ENCODE results near the gene OSBPL9. TPM values are rescaled to one million over a fixed set of nuclear protein-coding genes. Genes with fewer than 3 reads are reported as not detected.

OSBPL9 gene
- total RNA-seq, 4 donors from 2014 or later, result 56.9 to 110 (median 78.3) TPM

- 71 to 81% methylated on average over 3 to 4 of the region's 6 CpGs for WGBS, 2 donors (ENCODE audit: low coverage in 1 of 2)
- Histone ChIP-seq H3K9me3 (no peaks in the 10 kb centered on the region), H3K27ac (peak overlapping the region in 2 of 4 donors; percentile 21 to 58), H3K4me3 (no peak overlapping the region), H3K4me1 (peaks cover 8 to 59% (median 16%) of the 10 kb centered on the region in 3 donors), H3K36me3 (peaks cover 0 to under 1% of the 10 kb centered on the region in 2 donors), H3K27me3 (no peaks in the 10 kb centered on the region)
- TF ChIP-seq CTCF (IDR thresholded peaks at IDR 0.05) (no peak), EP300 (IDR thresholded peaks at IDR 0.05) (no peak), POLR2AphosphoS5 (IDR thresholded peaks at IDR 0.05) (no peak), POLR2A (IDR thresholded peaks at IDR 0.05) (no peak)
- peak; percentile 53 for ATAC-seq
Observed at GRCh38 chr1:51648180-51649109, 31.6 kb downstream of the OSBPL9 start.

- Histone ChIP-seq H3K4me3 (no peak overlapping the region), H3K4me1 (peaks cover 5 to 58% (median 7%) of the 10 kb centered on the region in 3 donors), H3K27ac (no peak overlapping the region), H3K36me3 (peaks cover 0 to 9% of the 10 kb centered on the region in 2 donors), H3K27me3 (no peaks in the 10 kb centered on the region), H3K9me3 (no peaks in the 10 kb centered on the region)
- ATAC-seq, result no peak
- TF ChIP-seq EP300 (IDR thresholded peaks at IDR 0.05) (no peak), POLR2AphosphoS5 (IDR thresholded peaks at IDR 0.05) (no peak), POLR2A (IDR thresholded peaks at IDR 0.05) (no peak), CTCF (IDR thresholded peaks at IDR 0.05) (no peak)
- 81 to 87% methylated on average over 3 to 4 of the region's 4 CpGs for WGBS, 2 donors (ENCODE audit: low coverage in 1 of 2)
Observed at GRCh38 chr1:51649593-51650091, 32.8 kb downstream of the OSBPL9 start.

GRCh38 chr1:51650198-51650597 is 33.3 kb downstream of the OSBPL9 start:
- no peak overlapping the region for H3K27ac ChIP-seq

GRCh38 chr1:51651552-51651942 is 34.7 kb downstream of the OSBPL9 start:
- H3K36me3 ChIP-seq, result peaks cover 0 to 16% of the 10 kb centered on the region in 2 donors
- H3K27ac ChIP-seq, result no peak overlapping the region
- 89 to 96% methylated on average over 1 to 3 of the region's 3 CpGs for WGBS, 2 donors (ENCODE audit: low coverage in 1 of 2)
- no peaks in the 10 kb centered on the region for H3K9me3 ChIP-seq
- H3K4me3 ChIP-seq, result no peak overlapping the region
- ATAC-seq, result no peak
- H3K27me3 ChIP-seq, result no peaks in the 10 kb centered on the region
- TF ChIP-seq CTCF (IDR thresholded peaks at IDR 0.05) (no peak), POLR2A (IDR thresholded peaks at IDR 0.05) (no peak), POLR2AphosphoS5 (IDR thresholded peaks at IDR 0.05) (no peak), EP300 (IDR thresholded peaks at IDR 0.05) (no peak)
- H3K4me1 ChIP-seq, result peaks cover 5 to 55% (median 7%) of the 10 kb centered on the region in 3 donors

More at GRCh38 chr1:51650198-51650597, 33.3 kb downstream of the OSBPL9 start:
- no peak overlapping the region for H3K4me3 ChIP-seq
- no peak for ATAC-seq
- H3K27me3 ChIP-seq, result no peaks in the 10 kb centered on the region
- H3K36me3 ChIP-seq, result peaks cover 0 to 11% of the 10 kb centered on the region in 2 donors
- H3K9me3 ChIP-seq, result no peaks in the 10 kb centered on the region
- TF ChIP-seq EP300 (IDR thresholded peaks at IDR 0.05) (no peak), CTCF (IDR thresholded peaks at IDR 0.05) (no peak), POLR2AphosphoS5 (IDR thresholded peaks at IDR 0.05) (no peak), POLR2A (IDR thresholded peaks at IDR 0.05) (no peak)
- 100% methylated on average over 1 of the region's 1 CpG for WGBS, 2 donors (ENCODE audit: low coverage in 1 of 2)
- peaks cover 5 to 55% (median 7%) of the 10 kb centered on the region in 3 donors for H3K4me1 ChIP-seq
